ENCODE results near the gene MRPS22. TPM values are rescaled to one million over a fixed set of nuclear protein-coding genes. Genes with fewer than 3 reads are reported as not detected.

MRPS22 gene
- total and polyA plus RNA-seq, 8 donors: 28.4 to 63.0 (median 56.5) TPM

DNA sequence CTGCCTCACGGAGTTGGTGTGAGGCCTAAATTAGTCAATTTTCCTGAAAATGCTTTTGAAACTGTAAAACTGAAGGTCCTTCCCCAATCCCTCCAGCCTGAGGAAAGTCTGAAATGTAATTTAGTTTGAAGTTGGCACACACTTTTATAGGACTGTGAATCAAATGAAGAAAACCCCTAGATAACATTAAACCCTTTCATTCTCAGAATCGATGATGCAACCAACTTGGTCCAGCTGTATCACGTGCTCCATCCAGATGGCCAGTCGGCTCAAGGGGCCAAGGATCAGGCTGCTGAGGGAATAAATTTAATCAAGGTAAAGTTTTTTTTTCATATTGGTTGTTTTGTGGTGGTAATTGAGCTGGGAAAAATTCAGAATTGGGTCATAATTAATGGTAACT lies 11.7 kb downstream of the MRPS22 start:
- DNase-seq (no peak), ATAC-seq (no peak)
- Histone ChIP-seq H3K27ac (no peak overlapping the region), H3K4me3 (no peak overlapping the region), H3K9me3 (no peaks in the 10 kb centered on the region), H3K27me3 (no peaks in the 10 kb centered on the region), H3K36me3 (peaks cover 12 to 100% of the 10 kb centered on the region in 2 donors), H3K4me1 (no peaks in the 10 kb centered on the region)
- intact Hi-C loops (cut with DNase I): no loop called here
- TF ChIP-seq CTCF (IDR thresholded peaks at IDR 0.05): no peak

GRCh38 chr3:139355891-139356290 lies 12.1 kb downstream of the MRPS22 start:
- TF ChIP-seq CTCF (IDR thresholded peaks at IDR 0.05): no peak
- no peaks in the 10 kb centered on the region for H3K4me1 ChIP-seq
- H3K27ac ChIP-seq: no peak overlapping the region
- no peak for DNase-seq
- H3K27me3 ChIP-seq: no peaks in the 10 kb centered on the region
- H3K36me3 ChIP-seq: peaks cover 12 to 100% of the 10 kb centered on the region in 2 donors
- H3K4me3 ChIP-seq: no peak overlapping the region
- no peaks in the 10 kb centered on the region for H3K9me3 ChIP-seq
- intact Hi-C loops (cut with DNase I): no loop called here
- no peak for ATAC-seq

DNA sequence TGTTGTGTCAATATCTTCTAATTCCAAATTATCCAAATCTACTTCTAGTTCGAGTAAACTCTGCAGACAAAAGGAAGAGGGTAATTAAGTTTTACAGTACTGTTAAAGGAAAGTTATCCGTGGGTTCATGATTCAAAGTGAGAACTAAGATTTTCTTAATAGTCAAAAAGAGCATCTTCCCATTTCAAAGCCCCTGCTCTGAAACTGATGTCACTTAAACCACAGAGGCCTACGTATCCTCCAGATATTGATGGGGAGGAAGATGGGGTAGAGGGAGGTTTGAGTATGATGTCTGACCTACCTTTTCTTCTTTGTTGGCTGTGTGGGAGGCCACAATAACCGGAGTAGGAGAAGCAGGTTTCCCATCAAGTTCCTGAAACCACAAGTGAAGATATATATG lies 14.1 kb downstream of the MRPS22 start:
- no peak for DNase-seq
- ATAC-seq: no peak
- Histone ChIP-seq H3K4me1 (no peaks in the 10 kb centered on the region), H3K4me3 (no peak overlapping the region), H3K27me3 (no peaks in the 10 kb centered on the region), H3K9me3 (no peaks in the 10 kb centered on the region), H3K36me3 (peaks cover 12 to 100% of the 10 kb centered on the region in 2 donors), H3K27ac (no peak overlapping the region)
- TF ChIP-seq CTCF (IDR thresholded peaks at IDR 0.05): no peak
- intact Hi-C loops (cut with DNase I): no loop called here

DNA sequence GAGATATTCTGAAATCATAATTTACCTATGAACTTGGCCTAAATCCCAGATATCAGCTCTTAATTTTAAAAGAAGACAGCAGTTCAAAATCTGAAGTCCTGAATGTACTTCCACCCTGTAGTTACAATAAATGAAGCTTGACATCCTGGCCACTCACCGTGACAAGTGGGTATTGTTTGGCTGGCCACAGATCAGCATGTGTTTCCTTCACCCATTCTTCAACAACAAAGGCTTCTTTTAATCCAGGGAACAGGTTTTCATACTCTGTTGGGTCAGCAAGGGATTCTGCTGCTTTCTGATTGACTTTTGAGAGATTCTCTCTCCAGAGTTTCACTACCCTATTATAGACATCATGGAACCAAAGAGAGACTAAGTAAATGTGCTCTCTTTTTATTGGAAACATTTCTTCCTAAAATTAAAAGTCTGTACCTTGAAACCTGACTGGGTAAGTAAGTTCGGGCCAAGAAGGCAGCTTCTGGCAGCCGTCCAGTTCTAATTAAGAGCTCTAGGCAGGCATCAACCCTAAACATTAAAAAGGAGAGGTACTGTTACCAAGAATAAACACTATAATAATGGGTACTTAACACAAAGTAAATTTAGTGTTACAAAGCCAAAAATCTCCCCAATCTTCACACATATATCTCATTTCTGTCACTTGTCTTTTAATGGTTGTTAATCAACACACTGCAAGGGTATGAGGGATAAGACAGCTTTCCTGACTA lies 15.2 kb downstream of the MRPS22 start:
- no peak overlapping the region for H3K27ac ChIP-seq
- no peak for TF ChIP-seq CTCF (IDR thresholded peaks at IDR 0.05)
- no peak overlapping the region for H3K4me3 ChIP-seq
- H3K36me3 ChIP-seq: peaks cover 15 to 100% of the 10 kb centered on the region in 2 donors
- ATAC-seq (no peak), DNase-seq (no peak)
- no peaks in the 10 kb centered on the region for H3K27me3 ChIP-seq
- H3K9me3 ChIP-seq: no peaks in the 10 kb centered on the region
- intact Hi-C loops (cut with DNase I): no loop called here
- H3K4me1 ChIP-seq: no peaks in the 10 kb centered on the region

DNA sequence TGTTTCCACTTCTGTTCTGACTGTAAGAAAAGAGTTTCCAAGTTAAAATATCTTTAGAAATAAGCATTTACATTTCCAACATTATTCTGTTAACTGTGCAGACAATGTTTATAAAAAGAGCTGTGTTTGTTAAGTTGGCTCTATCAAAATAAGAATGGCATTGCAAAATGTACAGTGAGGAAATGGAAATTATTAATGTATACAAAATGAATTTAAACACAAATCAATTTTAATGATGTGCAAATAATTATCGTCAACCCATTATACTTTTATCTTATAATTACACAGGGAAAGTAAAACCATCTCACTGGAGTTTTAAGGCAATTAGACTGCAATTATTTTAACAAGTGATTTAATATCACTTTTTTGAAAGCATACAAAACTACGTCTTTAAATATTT lies 17.5 kb downstream of the MRPS22 start:
- Histone ChIP-seq H3K27ac (no peak overlapping the region), H3K4me3 (no peak overlapping the region), H3K9me3 (no peaks in the 10 kb centered on the region), H3K36me3 (peaks cover 12 to 100% of the 10 kb centered on the region in 2 donors), H3K27me3 (no peaks in the 10 kb centered on the region), H3K4me1 (no peaks in the 10 kb centered on the region)
- intact Hi-C loops (cut with DNase I): no loop called here
- ATAC-seq (no peak), DNase-seq (peak in 2 of 4 donors; percentile 28 to 29)
- no peak for TF ChIP-seq CTCF (IDR thresholded peaks at IDR 0.05)
